Stimulated activated CD4-positive, alpha-beta T cell treated with anti-CD3 and anti-CD28 coated beads, Interleukin-4, amount 100 ng/mL, for 1 hour (primary cell): ENCODE measurements around the gene NEK11.

Experiments used
- DNase-seq: peaks from one replicate; pipeline ENCODE4 v3.0.0-alpha.2; 2020

Gene NEK11

DNA sequence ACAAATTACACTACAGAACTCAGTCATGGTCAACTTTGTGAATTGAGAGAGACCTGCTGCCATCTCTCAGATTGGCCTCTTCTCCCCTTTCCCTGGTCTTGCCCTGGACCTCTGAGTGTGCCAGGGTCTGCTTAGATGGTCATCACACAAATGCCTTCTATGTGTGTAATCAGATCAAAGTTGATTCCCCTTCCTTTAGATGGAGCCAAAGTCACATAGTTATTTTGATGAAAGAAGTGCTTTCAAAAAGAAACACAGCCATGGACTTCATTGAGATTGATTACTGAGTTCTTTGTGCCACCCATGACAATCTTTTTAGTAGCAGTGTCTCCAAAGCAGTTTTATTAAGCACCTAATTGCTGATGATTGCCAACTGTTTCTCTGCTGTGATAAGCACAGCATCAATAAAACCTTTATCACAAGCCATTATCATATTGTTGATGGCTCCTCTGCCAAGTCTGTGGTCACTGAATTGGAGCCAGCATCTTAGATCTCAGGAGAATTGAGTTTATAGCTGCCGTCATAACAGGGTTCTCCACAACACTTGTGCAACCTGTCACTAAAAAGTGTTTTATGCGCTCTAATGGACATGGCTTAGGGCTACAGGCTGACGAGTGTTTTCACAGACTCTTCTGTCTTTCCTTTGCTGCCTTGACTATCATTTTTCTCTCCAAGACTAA lies 205.2 kb downstream of the NEK11 start:
- DNase-seq, result no peak

DNA sequence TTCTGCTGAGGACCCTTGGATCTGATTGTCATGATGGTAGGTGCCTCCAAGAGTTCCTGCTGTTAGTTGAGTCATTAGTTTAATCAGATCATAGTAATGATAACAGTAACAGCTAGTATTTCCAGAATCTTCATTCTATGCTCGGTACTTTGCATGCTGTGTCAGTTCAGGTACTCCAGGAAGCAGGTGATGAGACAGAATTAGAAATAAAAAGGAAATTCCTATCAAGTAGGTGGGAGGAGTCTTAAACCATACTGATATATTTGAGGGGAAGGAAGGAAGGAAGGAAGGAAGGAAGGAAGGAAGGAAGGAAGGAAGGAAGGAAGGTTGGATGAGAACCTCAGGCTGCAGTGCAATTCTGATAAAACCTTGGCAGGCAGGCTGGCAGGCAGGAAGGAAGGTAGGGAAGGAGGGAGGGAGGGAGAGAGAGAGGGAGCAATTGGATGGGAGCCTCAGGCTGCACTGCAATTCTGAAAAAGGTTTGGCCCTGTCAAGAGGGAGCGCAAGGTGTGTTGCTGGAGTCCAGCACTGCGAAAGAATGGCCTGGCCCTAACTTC lies 206.1 kb downstream of the NEK11 start:
- no peak for DNase-seq

DNA sequence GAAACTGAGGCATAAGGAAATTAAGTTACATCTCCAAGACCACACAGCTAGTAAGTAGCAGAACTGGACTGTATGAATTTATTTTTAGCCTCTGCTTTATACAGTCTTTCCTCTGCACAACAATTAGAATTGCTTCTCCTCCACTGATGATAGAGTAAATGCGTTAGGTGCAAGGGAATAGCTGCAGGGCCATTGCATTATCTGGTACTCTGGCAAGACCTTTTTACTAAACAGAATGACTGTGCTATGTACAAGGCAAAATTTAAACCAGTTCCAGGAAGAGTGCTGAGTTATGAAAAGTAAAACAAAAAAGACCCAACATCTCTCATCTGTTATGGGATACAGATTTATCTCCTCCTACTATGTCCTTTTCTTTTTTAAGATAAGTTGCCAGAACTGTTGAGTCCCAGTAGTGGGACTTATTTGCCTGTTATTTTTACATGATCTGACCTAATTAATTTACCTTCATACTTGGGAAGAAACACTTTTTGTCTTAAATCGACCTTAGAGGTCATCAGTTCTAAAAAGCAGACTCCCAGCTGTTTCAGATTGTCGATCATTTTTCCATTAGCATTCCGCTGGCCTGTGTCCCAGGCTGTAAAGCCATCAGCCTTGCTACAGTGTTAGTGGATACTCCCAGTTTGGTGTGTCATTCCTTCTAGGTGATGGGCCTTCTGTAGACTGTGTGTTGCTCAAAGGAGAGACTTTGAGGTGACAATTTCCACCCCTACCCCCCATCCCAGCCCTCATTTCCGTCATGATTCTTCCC lies 207.4 kb downstream of the NEK11 start:
- no peak for DNase-seq

GRCh38 chr3:131236421-131236820 lies 209.7 kb downstream of the NEK11 start:
- no peak for DNase-seq

DNA sequence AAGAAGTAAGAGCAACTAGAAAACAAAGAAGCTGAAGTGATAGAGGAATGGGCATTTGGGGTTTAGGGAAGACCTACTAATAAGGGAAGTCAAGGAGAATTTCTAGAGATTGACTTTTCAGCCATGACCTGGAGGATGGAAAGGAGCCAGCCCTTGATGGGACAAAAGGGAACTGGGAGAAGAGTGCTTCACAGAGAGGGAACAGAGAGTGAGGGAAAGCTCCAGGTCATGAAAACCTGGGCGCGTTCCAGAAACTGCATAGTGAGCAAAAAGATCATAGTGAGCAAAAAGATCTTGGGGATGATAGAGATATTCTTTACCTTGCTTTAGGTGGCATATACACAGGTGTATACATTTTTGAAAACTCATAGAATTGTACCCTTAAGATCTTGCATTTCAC lies 211.8 kb downstream of the NEK11 start:
- no peak for DNase-seq

DNA sequence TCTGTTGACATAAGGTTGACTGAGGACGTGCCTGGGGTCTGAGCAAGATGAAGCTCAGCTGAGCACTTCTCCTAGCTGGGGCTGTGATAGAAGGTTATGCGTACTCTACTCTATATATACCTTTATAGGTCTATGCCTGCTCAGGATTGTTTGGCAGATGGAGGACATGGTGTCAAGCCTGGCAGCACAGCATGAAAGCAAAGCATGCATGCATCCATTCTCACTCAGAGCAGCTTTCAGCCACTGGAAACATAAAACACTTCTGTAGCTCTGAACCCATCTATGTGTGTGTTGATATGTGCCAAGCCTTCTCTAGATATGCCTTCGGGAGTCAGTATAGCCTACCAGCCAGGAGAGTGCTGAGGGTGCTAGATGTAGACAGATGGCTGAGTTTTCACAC lies 212.6 kb downstream of the NEK11 start:
- DNase-seq, result no peak

DNA sequence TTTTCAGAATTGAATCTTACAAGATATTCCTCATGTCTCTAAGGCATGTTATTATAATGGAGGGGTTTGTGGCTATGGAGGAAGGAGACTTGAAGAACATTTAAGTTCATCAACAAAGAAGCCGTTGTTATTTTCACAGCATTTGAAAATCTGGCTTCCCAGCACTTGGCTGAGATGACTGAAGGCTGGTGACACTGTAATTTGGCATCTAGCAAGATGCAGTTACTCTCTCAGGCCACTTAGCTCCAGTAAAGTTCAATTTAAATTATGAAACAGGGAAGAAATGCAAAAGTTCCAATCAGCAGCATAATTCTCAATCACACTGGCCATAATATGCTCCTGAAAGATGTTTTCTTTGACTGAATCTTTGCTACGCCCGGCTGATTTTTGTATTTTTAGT lies 215.5 kb downstream of the NEK11 start:
- DNase-seq, result no peak

DNA sequence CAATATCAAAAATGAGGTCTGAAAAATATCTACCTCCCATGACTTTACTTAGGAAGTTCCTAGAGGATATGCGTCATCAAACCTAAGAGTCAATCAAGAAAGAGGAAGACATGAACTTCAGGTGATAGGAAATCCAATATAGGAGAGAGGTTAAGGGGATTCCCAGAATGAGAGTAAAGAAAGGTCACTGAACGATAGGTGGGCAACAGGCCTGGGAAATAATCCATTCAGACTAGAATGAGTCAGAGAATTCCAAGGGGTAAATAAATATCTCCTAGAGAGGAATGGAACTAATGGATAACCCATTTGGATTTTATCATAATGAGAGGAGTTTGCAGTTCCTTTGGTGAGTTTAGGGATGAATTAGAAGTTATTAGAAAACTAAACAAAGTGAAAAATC lies 223.8 kb downstream of the NEK11 start:
- DNase-seq, result no peak

GRCh38 chr3:131260525-131260924 lies 233.8 kb downstream of the NEK11 start:
- no peak for DNase-seq

DNA sequence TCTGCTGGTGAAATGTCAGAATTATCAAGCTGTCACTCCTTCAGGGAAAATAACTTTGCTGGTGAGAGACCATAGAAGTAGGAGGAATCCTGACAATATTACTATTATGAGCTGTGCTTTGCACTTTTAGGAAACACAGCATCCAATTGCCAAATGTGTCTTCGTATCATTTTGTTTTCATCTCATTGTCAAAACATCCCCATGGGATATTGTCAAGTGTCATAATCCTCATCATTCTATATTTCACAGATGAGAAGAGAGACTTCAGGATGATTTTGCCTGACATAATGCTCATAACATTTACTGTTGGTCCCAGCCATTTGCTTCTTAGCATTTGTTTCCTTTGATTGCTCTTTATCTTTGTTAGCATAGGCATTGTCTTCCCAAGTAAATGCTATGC lies 234.4 kb downstream of the NEK11 start:
- no peak for DNase-seq

GRCh38 chr3:131275556-131275955 lies 248.9 kb downstream of the NEK11 start:
- DNase-seq, result no peak

DNA sequence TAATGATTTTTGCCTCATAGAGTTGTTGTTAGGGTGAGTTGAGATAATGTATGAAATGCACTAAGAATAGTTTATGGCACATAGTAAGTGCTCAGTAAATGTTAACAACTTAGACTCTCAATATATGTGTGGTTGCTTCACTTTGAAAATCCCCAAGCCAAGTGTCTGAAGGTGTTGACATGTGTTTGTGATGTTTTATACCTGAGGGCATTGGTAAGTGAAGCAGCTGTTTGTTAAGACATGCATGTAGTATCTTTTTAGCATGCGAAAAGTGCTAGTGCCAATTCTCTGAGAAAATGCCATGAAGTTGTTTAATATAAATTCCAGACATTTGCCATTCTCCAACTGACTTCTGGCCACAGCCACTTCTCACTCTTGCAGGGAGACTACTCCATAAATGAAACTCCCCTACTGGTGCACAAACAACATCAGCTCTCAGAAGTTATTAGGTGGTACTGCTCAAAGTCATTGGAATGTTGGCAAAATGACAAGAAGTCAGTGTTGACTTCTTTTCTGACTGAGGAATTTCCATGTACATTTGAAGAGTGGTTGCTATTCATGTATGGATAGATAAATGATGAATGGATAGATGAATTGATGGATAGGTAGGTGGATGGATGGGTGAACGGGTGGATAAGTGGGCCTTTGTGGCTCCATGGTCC lies 251.3 kb downstream of the NEK11 start:
- no peak for DNase-seq

DNA sequence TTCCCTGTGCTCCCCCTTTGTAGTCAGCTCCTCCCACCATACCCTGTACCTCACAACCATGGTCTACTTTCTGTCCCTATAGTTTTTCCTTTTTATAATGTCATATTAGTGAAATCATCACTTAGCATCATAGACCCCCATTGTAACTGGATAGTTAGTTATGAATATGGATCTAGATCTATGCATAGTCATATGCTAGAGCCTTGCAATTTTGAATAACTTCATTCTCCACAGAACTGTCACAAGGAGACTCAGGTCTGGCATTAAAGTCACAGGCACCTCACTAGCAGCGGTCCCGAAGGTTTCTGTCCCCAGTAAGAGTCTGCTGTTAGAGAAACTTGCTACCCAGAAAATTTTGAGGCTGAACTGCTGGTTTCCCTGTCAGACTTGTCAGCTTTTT lies 252.9 kb downstream of the NEK11 start:
- DNase-seq, result no peak

- DNase-seq, result no peak
Observed at GRCh38 chr3:131282379-131282778, 255.7 kb downstream of the NEK11 start.

DNA sequence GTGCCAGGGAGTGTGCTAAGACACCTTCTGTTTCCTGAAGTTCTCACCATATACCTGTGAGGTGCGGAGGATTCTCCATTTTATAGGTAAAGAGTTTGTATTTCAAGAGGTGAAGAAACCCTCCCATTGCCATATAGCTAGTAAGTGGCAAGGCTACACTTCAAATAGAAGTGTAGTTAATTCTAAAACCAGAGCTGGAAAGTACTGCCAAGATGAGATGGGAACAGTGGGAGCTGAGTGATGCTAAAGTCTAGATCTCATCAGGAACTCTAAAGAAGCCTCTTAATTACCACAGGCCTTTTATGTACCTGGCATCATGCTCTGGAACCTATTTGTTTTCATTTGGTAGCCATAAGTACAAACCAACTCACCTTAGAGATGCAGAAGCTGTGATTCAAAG lies 256.3 kb downstream of the NEK11 start:
- DNase-seq, result no peak

GRCh38 chr3:131283862-131284261 lies 257.2 kb downstream of the NEK11 start:
- no peak for DNase-seq

DNA sequence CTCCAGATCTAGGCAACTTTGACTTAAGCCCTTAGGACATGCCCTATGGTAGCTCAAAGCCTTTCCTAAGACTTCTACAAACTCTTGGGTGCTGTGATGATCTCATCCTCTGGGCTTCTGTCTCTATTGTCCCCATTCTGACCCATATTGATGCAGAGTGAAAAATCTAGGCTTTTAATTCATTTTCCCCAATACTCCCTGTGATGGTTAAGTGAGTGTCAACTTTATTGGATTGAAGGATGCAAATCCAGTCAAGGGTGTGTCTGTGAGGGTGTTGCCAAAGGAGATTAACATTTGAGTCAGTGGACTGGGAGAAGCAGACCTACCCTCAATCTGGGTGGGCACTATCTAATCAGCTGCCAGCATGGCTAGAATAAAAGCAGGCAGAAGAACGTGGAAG lies 257.6 kb downstream of the NEK11 start:
- DNase-seq, result no peak

DNA sequence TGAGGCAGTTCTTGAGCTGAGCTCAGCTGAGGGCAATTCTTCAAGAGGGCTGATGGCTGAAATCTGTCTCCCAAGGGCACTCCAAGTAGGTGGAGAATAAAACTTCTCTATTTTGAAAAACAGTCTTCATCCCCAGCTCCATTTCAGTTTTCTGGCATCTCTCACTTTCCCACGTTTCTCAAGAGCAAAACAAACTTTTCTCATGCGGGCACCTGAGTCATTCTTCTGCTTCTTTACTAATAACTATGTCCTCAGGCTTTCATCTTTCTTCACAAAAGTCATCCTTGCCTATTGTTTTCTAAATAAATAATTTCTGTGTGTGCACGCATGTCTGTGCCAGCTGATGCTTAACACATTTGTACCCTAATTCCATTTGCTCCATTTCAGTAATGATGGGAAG lies 258.8 kb downstream of the NEK11 start:
- no peak for DNase-seq

DNA sequence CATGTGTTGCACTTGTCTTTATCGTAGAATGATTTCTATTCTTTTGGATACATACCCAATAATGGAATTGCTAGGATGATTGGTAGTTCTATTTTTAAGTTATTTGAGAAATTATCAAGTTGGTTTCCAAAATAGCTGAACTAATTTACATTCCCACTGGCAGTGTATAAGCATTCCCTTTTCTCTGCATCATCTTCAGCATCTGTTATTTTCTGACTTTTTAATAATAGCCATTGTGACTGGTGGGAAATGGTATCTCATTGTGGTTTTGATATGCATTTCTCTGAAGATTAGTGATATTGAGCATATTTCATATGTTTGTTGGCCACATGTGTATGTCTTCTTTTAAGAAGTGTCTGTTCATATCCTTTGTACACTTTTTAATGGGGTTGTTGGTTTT lies 273.2 kb downstream of the NEK11 start:
- DNase-seq, result no peak

DNA sequence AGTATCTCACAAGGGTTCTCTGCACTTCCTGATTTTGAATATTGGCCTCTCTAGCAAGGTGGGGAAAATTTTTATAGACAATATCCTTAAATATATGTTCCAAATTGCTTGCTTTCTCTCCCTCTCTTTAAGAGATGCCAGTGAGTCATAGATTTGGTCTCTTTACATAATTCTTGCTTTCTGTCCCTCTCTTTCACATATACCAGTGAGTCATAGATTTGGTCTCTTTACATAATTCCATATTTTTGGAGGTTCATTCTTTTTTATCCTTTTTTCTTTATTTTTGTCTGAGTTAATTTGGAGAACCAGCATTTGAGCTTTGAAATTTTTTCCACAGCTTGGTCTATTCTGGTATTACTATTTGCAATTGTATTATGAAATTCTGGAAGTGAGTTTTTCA lies 277.2 kb downstream of the NEK11 start:
- no peak for DNase-seq

DNA sequence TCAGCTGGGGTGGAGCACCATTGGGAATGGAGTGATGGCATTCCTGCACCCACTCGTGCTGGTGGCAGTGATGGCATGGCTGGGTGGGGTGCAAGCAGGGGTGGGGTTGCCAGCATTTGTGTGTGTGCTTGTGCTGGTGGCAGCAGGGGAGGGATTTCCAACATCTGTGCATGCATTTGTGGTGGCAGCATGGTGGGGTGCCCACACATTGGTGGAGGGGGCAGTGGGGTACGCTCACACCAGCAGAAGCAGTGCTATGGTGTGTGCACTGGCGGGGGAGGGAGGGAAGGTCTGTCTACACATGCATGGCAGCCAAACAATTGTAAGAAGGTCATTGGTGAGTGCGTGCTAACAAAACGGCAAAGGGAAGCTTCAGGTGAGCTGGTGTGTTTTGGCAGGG lies 278.2 kb downstream of the NEK11 start:
- DNase-seq, result no peak

DNA sequence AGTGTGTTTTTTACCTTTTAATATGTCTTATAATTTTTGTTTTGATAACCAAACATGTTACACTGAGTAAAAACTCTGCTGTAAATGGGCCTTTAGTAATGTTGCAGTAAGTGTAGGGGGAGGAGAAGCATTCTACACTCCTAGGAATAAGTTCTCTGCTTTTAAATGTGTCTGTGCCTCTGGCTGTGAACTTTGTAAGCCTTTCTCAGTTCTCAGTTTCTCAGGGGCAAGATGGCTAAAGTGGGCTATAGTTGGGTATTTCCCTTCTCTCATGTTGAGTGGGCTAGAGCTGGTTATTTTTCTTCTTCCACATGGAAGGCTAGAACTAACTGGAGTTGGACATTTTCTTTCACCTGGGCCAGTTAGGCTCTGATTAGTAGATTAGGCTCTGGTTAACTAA lies 279.6 kb downstream of the NEK11 start:
- DNase-seq, result no peak

- DNase-seq, result no peak
Observed at GRCh38 chr3:131314318-131314717, 287.6 kb downstream of the NEK11 start.

DNA sequence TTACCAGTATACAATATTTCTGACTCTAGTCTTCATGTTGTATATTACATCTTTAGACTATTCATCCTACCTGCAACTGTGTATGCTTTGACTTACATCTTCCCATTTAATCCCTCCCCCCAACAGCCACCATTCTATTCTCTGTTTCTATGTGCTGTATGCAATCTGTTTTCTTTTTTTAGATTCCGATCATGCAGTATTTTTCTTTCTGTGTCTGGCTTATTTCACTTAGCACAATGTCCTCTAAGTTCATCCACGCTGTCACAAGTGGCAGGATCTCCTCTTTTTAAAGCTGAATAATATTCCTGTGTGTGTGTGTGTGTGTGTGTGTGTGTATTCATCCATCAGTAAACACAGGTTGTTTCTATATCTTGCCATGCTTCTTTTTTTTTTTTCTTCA lies 288.5 kb downstream of the NEK11 start:
- no peak for DNase-seq
